Karpas-422 (cell line): Measurements from ENCODE around the gene CCDC106. TPM values are rescaled to one million over a fixed set of nuclear protein-coding genes. Genes with fewer than 3 reads are reported as not detected.
A peak's percentile ranks its signal among the peaks of the same experiment; 100 is the strongest.

ENCODE experiments used
- DNase-seq: peaks from one replicate; pipeline ENCODE4 v3.0.0-alpha.2; 2015
- H2AFZ ChIP-seq: fragments of 200-600 bp; sonication (generic); 2 replicates; pipeline ENCODE4 v1.6.1; 2014; ENCODE audit warnings: antibody characterized with exemption, low read length, mixed read lengths
- H3K27ac ChIP-seq: fragments of 200-600 bp; sonication (generic); 2 replicates; pipeline ENCODE4 v1.5.1; 2014; ENCODE audit warnings: mild to moderate bottlenecking, low read length, moderate library complexity
- H3K27me3 ChIP-seq: fragments of 200-600 bp; sonication (generic); 2 replicates; pipeline ENCODE4 v1.6.1; 2014; ENCODE audit warnings: low read length, mixed read lengths
- H3K36me3 ChIP-seq: fragments of 200-600 bp; sonication (generic); 2 replicates; pipeline ENCODE4 v1.6.1; 2014; ENCODE audit warnings: low read length, mixed read lengths; ENCODE audit not compliant: insufficient read depth
- H3K4me1 ChIP-seq: fragments of 200-600 bp; sonication (generic); 2 replicates; pipeline ENCODE4 v1.6.1; 2014; ENCODE audit warnings: mild to moderate bottlenecking, low read length, mixed read lengths
- H3K4me2 ChIP-seq: fragments of 200-600 bp; sonication (generic); 2 replicates; pipeline ENCODE4 v1.6.1; 2014; ENCODE audit warnings: low read length, low read depth, mild to moderate bottlenecking; ENCODE audit not compliant: poor library complexity, severe bottlenecking
- H3K4me3 ChIP-seq: fragments of 200-600 bp; sonication (generic); 2 replicates; pipeline ENCODE4 v1.5.1; 2014; ENCODE audit warnings: mild to moderate bottlenecking, antibody characterized with exemption, low read length, mixed read lengths
- H3K79me2 ChIP-seq: fragments of 200-600 bp; sonication (generic); 2 replicates; pipeline ENCODE4 v1.6.1; 2014; ENCODE audit warnings: mild to moderate bottlenecking, low read length, mixed read lengths
- H3K9ac ChIP-seq: fragments of 200-600 bp; sonication (generic); 2 replicates; pipeline ENCODE4 v1.6.0; 2014; ENCODE audit warnings: low read length
- H3K9me2 ChIP-seq: fragments of 200-600 bp; sonication (generic), shearing (Covaris generic); replicated peaks from 2 replicates; pipeline ENCODE4 v1.6.0; 2014; ENCODE audit warnings: mild to moderate bottlenecking, low read length, moderate library complexity; ENCODE audit not compliant: insufficient read depth
- H3K9me3 ChIP-seq: fragments of 300-700, 200-600 bp; sonication (generic); 2 replicates; pipeline ENCODE4 v1.6.1; 2014; ENCODE audit warnings: low read length, mixed read lengths
- H4K20me1 ChIP-seq: fragments of 200-600 bp; sonication (generic); 2 replicates; pipeline ENCODE4 v1.6.1; 2014; ENCODE audit warnings: mild to moderate bottlenecking, antibody characterized with exemption, low read length, low read depth; ENCODE audit not compliant: insufficient read depth
- total RNA-seq: library from RNA; depleted of rRNA; stranded (reverse); fragments of >200 nt; shearing (Covaris generic); gene quantifications from 2 replicates; pipeline ENCODE4 v1.2.3, GENCODE V29; 2014; ENCODE audit warnings: low replicate concordance

CCDC106 gene
- total RNA-seq, 1 experiment from 2014 or later: 26.2 TPM

DNA sequence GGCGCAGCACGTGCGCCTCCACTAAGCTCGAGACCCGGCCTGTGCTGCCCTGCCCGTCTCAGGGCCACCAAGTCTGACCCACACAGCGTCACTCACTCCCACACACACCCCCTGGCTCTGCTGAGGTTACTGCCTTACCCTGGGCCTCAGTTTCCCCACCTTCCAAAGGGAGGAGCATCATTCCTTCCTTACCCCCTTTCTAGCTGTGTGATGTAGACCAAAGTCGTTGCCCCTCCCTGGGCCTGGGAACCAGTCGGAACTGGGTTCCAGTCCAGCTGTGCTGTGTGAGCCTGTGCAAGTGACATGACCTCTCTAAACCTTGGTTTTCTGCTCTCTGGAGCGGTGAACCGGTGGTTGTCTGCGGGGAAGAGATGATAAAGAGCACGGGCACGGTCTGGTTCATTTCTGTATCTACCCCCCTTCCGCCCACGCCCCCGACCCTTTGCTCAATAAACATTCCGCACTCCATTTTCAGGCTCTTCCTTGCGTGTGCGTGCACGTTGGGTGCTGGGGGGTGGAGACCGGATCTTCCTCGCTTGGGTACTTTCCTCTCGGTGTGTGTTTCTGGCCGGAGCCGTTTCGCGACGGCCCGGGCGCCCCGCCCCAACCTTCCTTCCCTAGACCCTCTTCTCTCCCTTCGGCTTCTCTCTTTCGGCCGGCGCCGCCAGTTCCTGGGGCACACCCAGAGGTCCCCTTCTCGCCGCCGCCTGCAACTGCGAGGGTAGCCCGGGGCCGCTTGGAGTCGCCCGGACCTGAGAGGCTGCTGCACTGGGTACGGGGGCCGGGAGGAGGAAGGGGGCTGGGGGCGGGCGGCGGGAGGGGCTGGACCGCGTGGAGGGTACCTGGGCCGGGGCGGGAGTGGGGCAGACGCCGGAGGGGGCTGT, 4.8 kb upstream of the CCDC106 start, which contains the start of gene ZNF581:
Gene ZNF581 (plus strand): TSS at position 647 of the 884 bp plus-strand sequence. CDS start 923 bp downstream, outside the sequence.
- Histone ChIP-seq H3K9me3 (no peaks in the 10 kb centered on the region), H3K4me1 (peaks cover 59% of the 10 kb centered on the region), H3K27ac (peak within 1 kb of the TSS; percentile 96), H3K36me3 (peaks cover 18% of the 10 kb centered on the region), H3K4me3 (peak within 1 kb of the TSS; percentile 95), H3K9ac (peak within 1 kb of the TSS; percentile 99), H3K9me2 (no peaks in the 10 kb centered on the region), H3K79me2 (peaks cover 51% of the 10 kb centered on the region), H3K4me2 (peak within 1 kb of the TSS; percentile 93), H3K27me3 (no peaks in the 10 kb centered on the region), H2AFZ (no peak within 1 kb of the TSS), H4K20me1 (no peaks in the 10 kb centered on the region; the same call in 1 of the 2 replicates)
- DNase-seq: peak; percentile 97

DNA sequence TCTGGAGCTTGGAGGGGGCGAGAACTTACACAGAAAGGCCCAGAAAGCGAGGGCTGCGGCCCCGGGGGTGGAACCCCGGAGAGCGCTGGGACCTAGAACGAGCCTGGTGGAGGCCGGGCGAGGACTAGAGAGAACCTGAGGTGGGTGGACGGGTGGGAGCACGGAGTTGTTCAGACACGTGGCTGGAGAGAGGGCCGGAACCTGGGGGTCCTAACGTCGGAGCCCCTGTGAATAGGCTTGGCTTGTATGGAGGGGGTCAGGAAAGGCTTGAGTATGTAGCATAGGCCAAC, 4.2 kb upstream of the CCDC106 start:
- Histone ChIP-seq H3K27ac (peak overlapping the region; percentile 96), H3K4me3 (peak overlapping the region; percentile 95), H3K9ac (peak overlapping the region; percentile 99), H3K4me2 (peak overlapping the region; percentile 93), H3K79me2 (peaks cover 54% of the 10 kb centered on the region), H2AFZ (no peak overlapping the region), H4K20me1 (no peaks in the 10 kb centered on the region; the same call in 1 of the 2 replicates), H3K36me3 (peaks cover 15% of the 10 kb centered on the region), H3K9me2 (no peaks in the 10 kb centered on the region), H3K4me1 (peaks cover 64% of the 10 kb centered on the region), H3K27me3 (no peaks in the 10 kb centered on the region), H3K9me3 (no peaks in the 10 kb centered on the region)
- DNase-seq: no peak

DNA sequence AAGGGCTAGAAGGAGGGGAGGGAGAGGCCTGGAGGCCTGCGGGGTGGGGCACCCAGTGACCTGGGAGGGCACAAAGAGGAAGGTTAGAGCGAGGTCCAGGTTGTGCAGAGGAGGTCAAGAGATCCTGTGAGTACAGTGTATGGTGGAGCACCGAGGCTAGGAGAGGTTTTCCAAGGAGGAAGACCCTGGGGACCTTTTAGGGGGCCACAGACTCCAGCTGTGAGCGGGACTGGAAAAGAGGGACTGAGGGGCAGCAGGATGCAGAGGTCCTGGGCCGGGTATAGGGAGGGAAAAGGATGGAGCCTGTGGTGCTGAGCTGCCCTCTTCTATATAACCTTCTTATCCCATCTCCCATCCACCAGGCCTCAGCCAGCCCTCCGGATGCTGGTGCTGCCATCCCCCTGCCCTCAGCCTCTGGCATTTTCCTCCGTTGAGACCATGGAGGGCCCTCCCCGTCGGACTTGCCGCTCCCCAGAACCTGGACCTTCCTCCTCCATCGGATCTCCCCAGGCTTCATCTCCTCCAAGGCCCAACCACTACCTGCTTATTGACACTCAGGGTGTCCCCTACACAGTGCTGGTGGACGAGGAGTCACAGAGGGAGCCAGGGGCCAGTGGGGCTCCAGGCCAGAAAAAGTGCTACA, 3.7 kb upstream of the CCDC106 start:
- Histone ChIP-seq H3K4me1 (peaks cover 66% of the 10 kb centered on the region), H3K27ac (peak overlapping the region; percentile 96), H3K9ac (peak overlapping the region; percentile 99), H3K36me3 (peaks cover 15% of the 10 kb centered on the region), H3K9me2 (no peaks in the 10 kb centered on the region), H4K20me1 (no peaks in the 10 kb centered on the region; the same call in 1 of the 2 replicates), H3K9me3 (no peaks in the 10 kb centered on the region), H3K27me3 (no peaks in the 10 kb centered on the region), H3K4me3 (peak overlapping the region; percentile 95), H3K4me2 (peak overlapping the region; percentile 93), H3K79me2 (peaks cover 58% of the 10 kb centered on the region), H2AFZ (no peak overlapping the region)
- peak; percentile 67 for DNase-seq

DNA sequence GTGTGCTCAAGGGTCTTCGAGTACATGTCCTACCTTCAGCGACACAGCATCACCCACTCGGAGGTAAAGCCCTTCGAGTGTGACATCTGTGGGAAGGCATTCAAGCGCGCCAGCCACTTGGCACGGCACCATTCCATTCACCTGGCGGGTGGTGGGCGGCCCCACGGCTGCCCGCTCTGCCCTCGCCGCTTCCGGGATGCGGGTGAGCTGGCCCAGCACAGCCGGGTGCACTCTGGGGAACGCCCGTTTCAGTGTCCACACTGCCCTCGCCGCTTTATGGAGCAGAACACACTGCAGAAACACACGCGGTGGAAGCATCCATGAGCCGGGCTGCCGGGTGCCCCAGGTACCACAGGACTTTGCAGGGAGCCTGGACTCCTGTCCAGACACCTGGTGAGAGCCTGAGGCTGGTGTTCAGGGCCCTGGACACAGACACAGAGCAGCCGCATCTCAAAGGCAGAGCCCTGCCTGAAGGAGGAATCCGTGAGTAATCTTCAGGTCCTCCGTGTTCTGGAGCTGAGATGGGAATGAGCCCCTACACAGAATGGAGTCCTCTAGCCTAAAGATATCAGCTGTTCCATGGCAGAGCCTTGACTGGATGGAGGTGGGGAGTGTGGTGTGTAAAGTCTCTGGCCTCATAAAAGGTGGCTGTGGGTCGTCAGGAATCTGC, 3.0 kb upstream of the CCDC106 start:
- peaks cover 61% of the 10 kb centered on the region for H3K79me2 ChIP-seq
- peak overlapping the region; percentile 99 for H3K9ac ChIP-seq
- H3K36me3 ChIP-seq: peaks cover 15% of the 10 kb centered on the region
- peaks cover 65% of the 10 kb centered on the region for H3K4me1 ChIP-seq
- no peaks in the 10 kb centered on the region for H3K9me3 ChIP-seq
- peak; percentile 83 for DNase-seq
- H3K27me3 ChIP-seq: no peaks in the 10 kb centered on the region
- peak overlapping the region; percentile 96 for H3K27ac ChIP-seq
- peak overlapping the region; percentile 95 for H3K4me3 ChIP-seq
- no peaks in the 10 kb centered on the region for H3K9me2 ChIP-seq
- no peaks in the 10 kb centered on the region; the same call in 1 of the 2 replicates for H4K20me1 ChIP-seq
- peak overlapping the region; percentile 93 for H3K4me2 ChIP-seq
- H2AFZ ChIP-seq: no peak overlapping the region

DNA sequence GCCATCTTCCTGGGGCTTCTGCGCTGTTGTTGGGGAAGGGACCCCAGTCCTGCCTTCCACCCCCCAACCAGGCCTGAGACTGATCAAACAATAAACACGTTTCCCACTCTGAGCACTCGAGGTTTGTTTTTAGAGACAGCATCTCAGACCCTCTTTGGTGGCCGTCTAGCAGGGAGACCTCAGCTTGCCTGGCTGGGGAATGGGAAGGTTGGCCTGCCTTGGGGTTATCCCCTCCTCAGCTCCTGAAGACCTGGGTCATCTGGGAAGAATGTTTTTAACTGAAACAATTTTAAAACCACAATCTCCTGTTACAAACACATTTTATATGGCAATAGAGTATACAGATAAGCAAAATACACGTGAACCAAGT, 2.5 kb upstream of the CCDC106 start:
- H3K9me3 ChIP-seq: no peaks in the 10 kb centered on the region
- peak overlapping the region; percentile 93 for H3K4me2 ChIP-seq
- H3K9me2 ChIP-seq: no peaks in the 10 kb centered on the region
- no peak overlapping the region for H2AFZ ChIP-seq
- H3K27me3 ChIP-seq: no peaks in the 10 kb centered on the region
- H3K27ac ChIP-seq: peak overlapping the region; percentile 96
- no peak for DNase-seq
- peaks cover 59% of the 10 kb centered on the region for H3K4me1 ChIP-seq
- H3K4me3 ChIP-seq: peak overlapping the region; percentile 95
- peak overlapping the region; percentile 99 for H3K9ac ChIP-seq
- H3K79me2 ChIP-seq: peaks cover 61% of the 10 kb centered on the region
- no peaks in the 10 kb centered on the region; the same call in 1 of the 2 replicates for H4K20me1 ChIP-seq
- H3K36me3 ChIP-seq: peaks cover 15% of the 10 kb centered on the region

DNA sequence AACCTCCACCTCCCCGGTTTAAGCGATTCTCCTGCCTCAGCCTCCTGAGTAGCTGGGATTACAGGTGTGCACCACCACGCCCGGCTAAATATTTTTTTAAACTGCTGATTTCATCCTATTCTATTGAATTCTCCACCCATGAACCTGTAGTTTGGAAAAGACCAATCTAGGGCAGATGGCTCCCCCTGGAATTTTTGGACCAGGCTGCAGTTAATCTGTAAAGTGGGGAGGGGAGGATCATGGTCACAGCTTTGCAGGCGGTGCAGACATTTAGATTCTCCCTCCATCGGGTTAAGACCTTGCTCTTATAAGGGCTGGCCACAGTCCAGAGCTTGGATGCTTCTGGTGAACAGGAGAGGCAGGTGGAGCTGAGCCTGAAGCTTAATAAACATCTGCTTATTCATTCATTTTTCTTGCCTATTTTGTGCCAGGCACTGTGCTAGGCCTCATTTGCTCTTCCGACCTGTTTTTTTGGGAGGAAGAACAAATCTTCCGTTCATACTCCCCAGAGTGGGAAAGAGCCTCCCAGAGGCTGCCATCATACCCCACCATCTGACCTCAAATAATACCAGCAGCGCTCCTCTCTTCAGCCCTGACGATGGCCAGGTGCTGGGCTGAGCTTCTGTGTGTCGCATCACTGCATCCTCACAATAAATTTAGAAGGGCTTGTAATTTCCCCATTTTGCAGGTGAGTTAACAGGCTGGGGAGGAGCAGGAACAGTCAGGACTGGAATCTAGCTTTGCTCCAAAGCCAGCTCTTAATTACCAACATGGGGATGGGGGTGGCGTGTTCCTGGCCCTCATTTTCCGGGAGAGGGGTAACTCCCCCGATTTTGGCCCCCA, 902 bp upstream of the CCDC106 start:
- H3K4me1 ChIP-seq: peaks cover 58% of the 10 kb centered on the region
- peaks cover 51% of the 10 kb centered on the region for H3K79me2 ChIP-seq
- peak overlapping the region; percentile 87 for H3K9ac ChIP-seq
- peak overlapping the region; percentile 96 for H3K27ac ChIP-seq
- no peaks in the 10 kb centered on the region for H3K9me3 ChIP-seq
- peak; percentile 94 for DNase-seq
- H3K27me3 ChIP-seq: no peaks in the 10 kb centered on the region
- H3K4me3 ChIP-seq: peak overlapping the region; percentile 67
- H3K9me2 ChIP-seq: no peaks in the 10 kb centered on the region
- no peak overlapping the region for H2AFZ ChIP-seq
- H3K4me2 ChIP-seq: peak overlapping the region; percentile 74
- no peaks in the 10 kb centered on the region; the same call in 1 of the 2 replicates for H4K20me1 ChIP-seq
- peaks cover 15% of the 10 kb centered on the region for H3K36me3 ChIP-seq

DNA sequence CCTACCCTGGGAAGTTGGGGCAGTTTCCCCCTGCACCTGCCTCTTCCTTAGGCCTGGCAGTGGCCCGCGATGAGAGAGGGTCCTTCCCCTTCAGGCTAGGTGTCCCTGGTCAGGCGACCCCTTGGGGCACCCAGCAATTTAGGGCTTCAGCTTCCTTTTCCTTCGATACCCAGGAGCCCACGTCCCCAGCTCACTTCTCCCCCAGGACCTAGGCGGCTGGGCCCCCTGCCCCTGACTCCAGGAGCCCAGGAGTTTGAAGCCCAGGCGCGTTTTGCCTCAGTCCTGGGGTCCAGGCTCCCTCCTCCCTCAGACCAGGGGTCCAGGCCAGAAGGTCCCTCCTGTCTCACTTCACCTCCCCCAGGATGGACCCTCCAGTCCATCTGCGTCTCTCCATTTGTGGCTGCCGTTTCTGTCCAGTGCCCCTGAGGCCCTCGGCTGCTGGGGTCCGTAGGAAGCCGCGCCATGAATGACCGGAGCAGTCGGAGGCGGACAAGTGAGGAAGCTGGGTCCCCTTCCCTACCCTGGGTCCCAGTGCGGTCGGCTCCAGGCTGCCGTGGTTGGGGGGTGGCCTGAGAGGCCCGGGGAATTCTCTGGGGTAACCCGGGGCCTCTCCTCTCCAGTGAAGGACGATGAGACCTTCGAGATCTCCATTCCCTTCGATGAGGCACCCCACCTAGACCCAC, 714 bp downstream of the CCDC106 start:
- Histone ChIP-seq H3K27me3 (no peaks in the 10 kb centered on the region), H3K4me1 (peaks cover 49% of the 10 kb centered on the region), H4K20me1 (no peaks in the 10 kb centered on the region; the same call in 1 of the 2 replicates), H3K4me2 (peak overlapping the region; percentile 74), H3K9me3 (no peaks in the 10 kb centered on the region), H3K9ac (peak overlapping the region; percentile 87), H3K36me3 (peaks cover 15% of the 10 kb centered on the region), H2AFZ (no peak overlapping the region), H3K9me2 (no peaks in the 10 kb centered on the region), H3K4me3 (peak overlapping the region; percentile 67), H3K27ac (peak overlapping the region; percentile 96), H3K79me2 (peaks cover 35% of the 10 kb centered on the region)
- no peak for DNase-seq
